T-helper 1 cell treated with Interleukin-12 subunit alpha and Interleukin-12 subunit beta and Interleukin-4 antibody, amounts not matched to agents 30 ng/mL and 1 ng/mL, for 36 hours (primary cell): ENCODE measurements around the gene TMEM127. TPM values are rescaled to one million over a fixed set of nuclear protein-coding genes. Genes with fewer than 3 reads are reported as not detected.
"Not testable (repeated sequence)": the region's sequence is repeated elsewhere in the genome, so short reads cannot be mapped to it uniquely, and the experiment has no call there.

Experiments used
- intact Hi-C: fragments of 100-400 bp; cut with micrococcal nuclease; formaldehyde crosslinking; loops from one replicate; pipeline ENCODE4 v1.15.1; 2024
- total RNA-seq: library from RNA; stranded (reverse); gene quantifications from 2 replicates; pipeline ENCODE4 v1.2.3, GENCODE V29; 2022

Gene TMEM127
- total RNA-seq, result 42.8 and 43.1 TPM in 2 replicates

- intact Hi-C loops, result loop anchor here (1.0 to 10.0 kb wide), 16 partner anchors 24 to 1101 kb away; partner anchors contain the start of genes ADRA2B, ANKRD39, ARID5A and CNNM4
Measured at GRCh38 chr2:96265840-96266679, at the start of gene TMEM127, which contains the start of gene CIAO1. Gene TMEM127, minus strand, starts transcription at chr2:96265997. Its CDS starts 616 bp downstream, at chr2:96265381. Gene CIAO1, plus strand, starts transcription at chr2:96266225. Its CDS starts 126 bp downstream, at chr2:96266351.

GRCh38 chr2:96315005-96315399 lies 49.2 kb upstream of the TMEM127 start:
- intact Hi-C loops, result loop anchor here (1.0 kb wide), 1 partner anchor 10 kb away; the partner anchor contains the start of gene SNRNP200

DNA sequence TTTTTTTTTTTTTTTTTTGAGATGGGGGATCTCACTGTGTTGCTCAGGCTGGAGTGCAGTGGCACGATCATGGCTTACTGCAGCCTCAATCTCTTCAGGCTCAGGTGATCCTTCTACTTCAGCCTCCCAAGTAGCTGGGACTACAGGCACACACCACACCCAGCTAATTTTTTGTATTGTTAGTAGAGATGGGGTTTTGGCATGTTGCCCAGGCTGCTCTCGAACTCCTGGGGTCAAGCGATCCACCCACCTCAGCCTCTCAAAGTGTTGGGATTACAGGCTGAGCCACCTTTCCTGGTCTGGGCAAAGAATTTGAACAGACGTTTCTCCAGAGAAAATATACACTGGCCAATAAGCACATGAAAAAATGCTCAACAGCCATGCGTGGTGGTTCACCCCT lies 42.5 kb upstream of the TMEM127 start:
- intact Hi-C loops, result no loop called here

GRCh38 chr2:96306370-96306769 lies 40.6 kb upstream of the TMEM127 start:
- intact Hi-C loops, result no loop called here

- intact Hi-C loops, result loop anchor here (1.0 to 2.0 kb wide), 15 partner anchors 9 to 434 kb away; partner anchors contain the start of genes CIAO1, DUSP2, ITPRIPL1 and KANSL3
Measured at GRCh38 chr2:96305979-96306308, 40.1 kb upstream of the TMEM127 start.

DNA sequence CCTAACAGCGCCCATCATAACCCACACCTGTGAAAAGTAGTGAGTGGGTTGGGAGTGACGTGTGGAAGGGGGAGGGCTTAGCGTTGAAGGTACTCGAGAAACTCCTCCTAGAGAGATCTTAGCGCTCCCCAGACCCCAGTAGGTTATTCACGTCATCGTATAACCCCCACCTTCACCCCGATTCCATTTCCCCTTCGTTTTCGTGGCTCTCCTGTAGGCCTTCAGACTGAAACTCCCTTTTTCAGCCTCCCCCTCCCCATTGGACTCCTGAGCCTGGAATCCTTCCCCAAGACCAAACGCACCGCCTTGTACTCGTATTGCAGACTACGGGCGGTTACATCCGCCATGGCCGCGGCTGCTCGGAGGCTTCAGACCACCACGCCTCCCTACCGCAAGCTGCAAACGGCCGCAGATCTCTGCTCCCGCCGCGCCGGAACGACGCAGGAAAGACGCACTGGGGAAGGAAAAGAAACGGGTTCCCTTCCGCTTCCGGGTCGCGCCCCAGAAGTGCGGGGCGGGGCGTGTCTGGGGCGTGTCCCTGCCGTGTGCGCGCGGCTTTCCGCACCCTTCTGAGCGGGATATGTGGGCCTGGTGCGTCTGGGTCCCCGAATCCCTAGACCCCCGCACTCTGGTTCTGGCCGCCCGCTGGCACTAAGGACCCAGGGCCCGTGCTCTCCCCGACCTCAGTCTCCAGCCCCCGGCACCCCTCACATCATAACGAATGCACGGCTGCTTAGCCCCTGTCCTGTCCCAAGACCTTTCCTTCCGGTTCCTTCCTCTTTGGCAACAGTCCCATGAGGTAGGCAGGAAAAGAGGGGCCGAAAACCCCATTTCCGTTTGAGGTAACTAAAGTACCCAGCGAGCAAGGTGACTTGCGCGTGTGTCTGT lies 39.5 kb upstream of the TMEM127 start, which contains the start of gene SNRNP200:
TSS of gene SNRNP200 (minus strand) at position 456 of the 888 bp plus-strand sequence. CDS start at position 347, 109 bp downstream.
- intact Hi-C loops, result loop anchor here (1.0 to 2.0 kb wide), 15 partner anchors 10 to 435 kb away; partner anchors contain the start of genes CIAO1, DUSP2, ITPRIPL1 and KANSL3

GRCh38 chr2:96304606-96305005 lies 38.8 kb upstream of the TMEM127 start:
- intact Hi-C loops, result loop anchor here (1.0 to 2.0 kb wide), 15 partner anchors 11 to 436 kb away; partner anchors contain the start of genes CIAO1, DUSP2, ITPRIPL1 and KANSL3

DNA sequence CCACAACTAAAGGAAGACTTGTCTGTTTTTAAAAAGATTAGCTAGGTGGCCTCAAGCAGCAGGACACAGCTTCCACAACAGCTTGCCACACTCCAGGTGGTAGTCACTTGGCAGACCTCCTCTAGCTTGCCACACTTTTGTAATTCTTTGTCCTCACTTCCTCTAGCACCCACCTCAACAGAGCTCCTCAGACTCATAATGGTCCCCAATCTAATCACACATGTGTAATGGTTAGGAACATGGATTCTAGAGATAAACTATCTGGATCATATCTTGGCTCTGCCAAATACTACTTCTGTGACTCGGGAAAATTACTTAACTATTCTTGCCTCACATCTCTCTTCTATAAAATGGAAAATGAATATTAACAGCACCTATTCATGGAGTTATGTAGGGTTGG lies 36.1 kb upstream of the TMEM127 start:
- intact Hi-C loops, result no loop called here

DNA sequence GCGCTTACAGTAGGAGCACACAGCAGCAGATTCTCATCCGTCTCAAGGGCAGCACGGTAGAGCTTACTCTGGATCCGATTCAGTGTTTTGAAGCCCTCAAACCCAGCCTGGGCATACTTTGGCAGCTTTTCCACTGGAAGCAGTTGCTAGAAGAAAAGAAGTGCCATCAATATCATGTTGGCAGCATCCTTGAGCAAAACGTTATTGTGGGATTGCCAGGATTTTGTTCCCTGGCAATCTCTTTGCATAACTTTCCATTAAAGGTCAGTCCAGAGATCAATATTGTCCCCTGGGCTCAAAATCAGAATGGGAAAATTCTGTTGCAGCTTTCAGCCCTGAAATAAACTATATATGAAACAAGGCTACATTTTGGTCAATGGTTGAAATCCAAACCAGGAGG lies 31.1 kb upstream of the TMEM127 start:
- intact Hi-C loops, result no loop called here

DNA sequence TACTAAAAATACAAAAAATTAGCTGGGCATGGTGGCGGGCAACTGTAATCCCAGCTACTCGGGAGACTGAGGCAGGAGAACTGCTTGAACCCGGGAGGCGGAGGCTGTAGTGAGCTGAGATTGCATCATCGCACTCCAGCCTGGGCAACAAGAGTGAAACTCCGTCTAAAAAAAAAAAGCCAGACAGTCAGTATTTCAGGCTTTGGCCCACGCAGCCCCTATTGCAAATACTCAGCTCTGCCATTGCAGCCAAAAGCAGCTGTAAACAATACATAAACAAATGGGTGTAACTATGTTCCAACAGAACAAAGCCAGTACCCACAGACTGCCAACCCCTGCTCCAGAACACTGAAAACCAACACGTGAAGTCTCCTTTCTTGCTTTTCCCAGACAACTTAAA lies 28.5 kb upstream of the TMEM127 start:
- intact Hi-C loops, result not testable (repeated sequence)

DNA sequence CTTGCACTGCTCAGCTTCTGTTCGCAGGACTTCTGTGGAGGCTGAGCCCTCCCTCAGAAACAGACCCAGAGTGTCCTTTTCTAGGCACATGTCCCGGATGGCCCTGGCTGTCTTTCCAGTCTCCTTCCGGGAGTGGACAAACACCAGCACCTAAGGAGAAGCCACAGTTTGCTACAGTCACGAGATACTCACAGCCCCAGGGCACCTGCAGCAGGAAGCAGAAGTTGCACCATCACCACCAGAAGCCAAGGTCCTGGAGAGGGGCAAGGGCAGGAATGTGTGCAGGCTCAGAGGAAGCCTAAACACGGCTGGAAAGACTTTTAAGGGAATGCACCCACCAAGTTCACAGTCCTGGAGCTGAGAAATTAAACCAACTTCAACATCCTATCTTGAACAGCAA lies 26.0 kb upstream of the TMEM127 start:
- intact Hi-C loops, result no loop called here

DNA sequence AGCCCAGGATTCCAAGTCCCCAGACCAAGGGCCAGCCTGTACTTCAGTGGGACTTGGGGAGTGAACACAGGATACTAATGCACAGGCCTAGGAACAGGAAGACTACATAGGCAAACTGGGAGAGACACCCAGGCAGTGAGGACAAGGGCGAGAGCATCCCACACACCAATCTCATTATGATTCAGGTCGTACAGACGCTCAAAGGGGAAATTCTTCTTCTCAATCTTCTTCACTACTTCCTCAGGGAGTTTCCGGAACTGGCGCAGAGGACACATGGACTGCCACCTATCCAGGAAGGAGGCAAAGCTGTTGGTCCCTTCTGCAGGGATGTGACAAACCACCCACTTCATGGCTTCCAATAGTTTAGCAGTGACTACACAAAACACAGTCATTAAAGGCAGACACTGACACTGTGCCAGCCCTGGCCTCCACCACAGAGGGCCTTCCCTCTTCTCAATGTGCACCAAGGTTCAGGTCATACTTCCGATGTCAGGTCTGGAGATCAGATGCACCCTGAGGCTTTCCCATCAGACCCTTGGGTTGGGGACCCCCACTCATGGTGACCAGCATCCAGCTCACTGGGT lies 21.6 kb upstream of the TMEM127 start:
- intact Hi-C loops, result no loop called here

GRCh38 chr2:96276787-96277499 lies 11.1 kb upstream of the TMEM127 start:
- intact Hi-C loops, result no loop called here

GRCh38 chr2:96274355-96275056 lies 8.7 kb upstream of the TMEM127 start:
- intact Hi-C loops, result no loop called here

- intact Hi-C loops, result no loop called here
Measured at GRCh38 chr2:96273763-96274162, 8.0 kb upstream of the TMEM127 start.

GRCh38 chr2:96271995-96272394 lies 6.2 kb upstream of the TMEM127 start:
- intact Hi-C loops, result no loop called here

DNA sequence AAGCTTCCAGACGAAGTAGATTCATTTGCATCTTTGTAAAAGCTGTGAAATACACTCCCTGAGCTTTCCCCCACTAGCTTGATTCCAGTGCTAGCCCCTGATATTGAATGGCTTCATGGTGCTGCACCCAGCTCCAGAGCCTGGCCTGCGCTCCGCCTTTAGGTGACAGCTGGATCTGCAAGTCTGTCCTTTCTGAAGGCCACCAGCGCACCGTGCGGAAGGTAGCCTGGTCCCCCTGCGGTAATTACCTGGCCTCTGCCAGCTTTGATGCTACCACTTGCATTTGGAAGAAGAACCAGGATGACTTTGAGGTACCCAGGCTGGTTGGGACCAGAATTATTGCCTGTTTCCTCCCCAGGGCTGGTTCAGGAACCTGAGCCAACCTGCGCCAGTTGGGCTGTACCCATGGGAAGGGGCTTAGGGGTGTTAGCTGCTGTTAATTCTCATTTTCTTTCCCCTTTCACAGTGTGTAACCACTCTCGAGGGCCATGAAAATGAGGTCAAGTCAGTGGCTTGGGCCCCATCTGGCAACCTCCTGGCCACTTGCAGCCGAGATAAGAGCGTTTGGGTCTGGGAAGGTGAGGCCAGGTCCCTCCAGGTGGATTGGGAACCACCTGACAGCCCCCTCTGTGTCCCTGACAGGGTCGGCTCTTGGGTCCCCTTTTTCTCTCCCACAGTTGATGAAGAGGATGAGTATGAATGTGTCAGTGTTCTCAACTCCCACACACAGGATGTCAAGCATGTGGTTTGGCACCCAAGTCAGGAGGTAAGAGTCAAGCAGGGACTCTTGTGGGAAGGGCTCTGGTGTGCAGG lies 1.6 kb upstream of the TMEM127 start:
- intact Hi-C loops, result loop anchor here (1.0 to 10.0 kb wide), 7 partner anchors 57 to 1103 kb away; partner anchors contain the start of genes ASTL, ITPRIPL1, NEURL3 and ZNF2

- intact Hi-C loops, result loop anchor here (1.0 to 10.0 kb wide), 6 partner anchors 23 to 1101 kb away; partner anchors contain the start of genes ANKRD39, NEURL3, ZNF2 and ZNF892
Measured at GRCh38 chr2:96265349-96265839, 403 bp downstream of the TMEM127 start.
